CD4-positive, CD25-positive, alpha-beta regulatory T cell (primary cell): ENCODE data around the gene EYA2. TPM values are rescaled to one million over a fixed set of nuclear protein-coding genes. Genes with fewer than 3 reads are reported as not detected.

Experiments used
- ATAC-seq, 2 donors: fragments of 150-1000 bp; cut with Tn5 transposase; one replicate each; pipeline ENCODE4 v1.10.0; 2021; ENCODE audit warnings: low read depth in 2 of 2, moderate number of reproducible peaks in 2 of 2, moderate library complexity in 1 of 2
- DNase-seq, 3 donors: peaks; one replicate each; pipeline versions ENCODE4 v3.0.0 to v3.0.0-alpha.2; 2012 to 2022; ENCODE audit warnings: mixed read lengths in 1 of 3
- H3K27ac ChIP-seq: one replicate; pipeline ENCODE4 v1.7.0; 2013; ENCODE audit warnings: mild to moderate bottlenecking, low read length; ENCODE audit not compliant: insufficient read depth, poor library complexity, severe bottlenecking
- H3K27me3 ChIP-seq: one replicate; pipeline ENCODE4 v1.7.0; 2013; ENCODE audit warnings: low read length; ENCODE audit not compliant: control insufficient read depth, insufficient read depth
- H3K36me3 ChIP-seq: one replicate; pipeline ENCODE4 v1.7.0; 2013; ENCODE audit warnings: mild to moderate bottlenecking, low read length, moderate library complexity; ENCODE audit not compliant: control insufficient read depth, insufficient read depth
- H3K4me1 ChIP-seq: 2 replicates; pipeline ENCODE4 v1.7.0; 2013; ENCODE audit warnings: mild to moderate bottlenecking, low read length; ENCODE audit not compliant: insufficient read depth, control insufficient read depth, poor library complexity, severe bottlenecking
- H3K4me3 ChIP-seq: one replicate; pipeline ENCODE4 v1.7.0; 2013; ENCODE audit warnings: low read depth, mild to moderate bottlenecking, low read length, moderate library complexity
- H3K9me3 ChIP-seq, 2 experiments: 1 replicate in 1 of 2; 2 replicates in 1 of 2; pipeline ENCODE4 v1.7.0; 2013; ENCODE audit warnings: low read length in 2 of 2, mild to moderate bottlenecking in 1 of 2, moderate library complexity in 1 of 2; ENCODE audit not compliant: control insufficient read depth in 2 of 2
- H3K27ac Mint-ChIP-seq, 3 donors: one replicate each; pipeline ENCODE4 v1.8.0; 2020 to 2022; ENCODE audit warnings: mild to moderate bottlenecking in 3 of 3, mixed read lengths in 3 of 3, moderate library complexity in 2 of 3
- H3K27me3 Mint-ChIP-seq: one replicate; pipeline ENCODE4 v1.8.0; 2022; ENCODE audit warnings: mild to moderate bottlenecking, mixed read lengths
- H3K36me3 Mint-ChIP-seq: one replicate; pipeline ENCODE4 v1.8.0; 2020; ENCODE audit warnings: mixed read lengths
- H3K4me1 Mint-ChIP-seq, 4 donors: one replicate each; pipeline ENCODE4 v1.8.0; 2020 to 2022; ENCODE audit warnings: mixed read lengths in 4 of 4, mild to moderate bottlenecking in 1 of 4
- H3K4me3 Mint-ChIP-seq, 4 donors: one replicate each; pipeline ENCODE4 v1.8.0; 2020 to 2022; ENCODE audit warnings: mild to moderate bottlenecking in 4 of 4, mixed read lengths in 4 of 4, moderate library complexity in 3 of 4
- H3K9me3 Mint-ChIP-seq, 7 donors: one replicate each; pipeline ENCODE4 v1.8.0; 2020 to 2022; ENCODE audit warnings: mixed read lengths in 7 of 7, mild to moderate bottlenecking in 3 of 7, moderate library complexity in 2 of 7
- polyA plus RNA-seq, 4 donors: library from polyadenylated mRNA; unstranded; fragments of 300-500 nt; fragmentation: Illumina TruSeq; gene quantifications; one replicate each; pipeline ENCODE4 v1.2.3, GENCODE V29; 2021
- total RNA-seq: library from RNA; stranded (reverse); gene quantifications from one replicate; pipeline ENCODE4 v1.2.3, GENCODE V29; 2022

Gene EYA2
- total and polyA plus RNA-seq, 5 donors from 2014 or later: not detected

GRCh38 chr20:47108994-47109393, 214.4 kb downstream of the EYA2 start:
- Mint-ChIP-seq H3K4me1 (no peaks in the 10 kb centered on the region), H3K36me3 (no peaks in the 10 kb centered on the region), H3K27me3 (peaks cover 5% of the 10 kb centered on the region), H3K9me3 (peaks cover 0 to 15% (median 5%) of the 10 kb centered on the region in 7 donors), H3K4me3 (peak overlapping the region in 1 of 4 donors; percentile 28), H3K27ac (no peak overlapping the region)
- Histone ChIP-seq H3K4me3 (no peak overlapping the region), H3K27me3 (no peaks in the 10 kb centered on the region), H3K36me3 (no peaks in the 10 kb centered on the region), H3K9me3 (peaks cover 6 to 7% of the 10 kb centered on the region in 2 experiments), H3K4me1 (no peaks in the 10 kb centered on the region), H3K27ac (no peak overlapping the region)
- ATAC-seq (no peak), DNase-seq (no peak)

DNA sequence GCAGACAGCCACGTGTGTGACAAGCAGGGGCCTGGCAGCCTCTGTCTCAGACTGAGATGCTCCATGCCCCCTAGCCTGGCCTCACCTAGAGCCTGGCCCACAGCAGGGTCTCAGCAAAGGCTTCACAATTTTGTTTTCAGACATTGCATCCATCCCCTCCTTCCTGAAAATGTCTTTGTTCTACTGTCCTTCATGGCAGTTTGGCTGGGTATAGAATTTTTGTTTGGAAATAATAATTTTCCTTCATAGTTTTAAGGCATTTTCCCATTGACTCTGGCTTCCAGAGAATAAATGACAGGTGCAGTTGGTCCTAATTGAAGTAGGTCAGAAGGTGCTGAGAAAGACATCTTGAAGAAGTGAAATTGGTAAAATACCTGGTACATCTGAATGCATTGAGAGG, 216.2 kb downstream of the EYA2 start:
- H3K4me1 Mint-ChIP-seq: no peaks in the 10 kb centered on the region
- H3K27ac ChIP-seq: no peak overlapping the region
- no peak overlapping the region for H3K27ac Mint-ChIP-seq
- peaks cover 0 to 17% (median 2%) of the 10 kb centered on the region in 7 donors for H3K9me3 Mint-ChIP-seq
- no peaks in the 10 kb centered on the region for H3K27me3 ChIP-seq
- H3K4me3 Mint-ChIP-seq: no peak overlapping the region
- ATAC-seq: no peak
- no peaks in the 10 kb centered on the region for H3K36me3 Mint-ChIP-seq
- DNase-seq: no peak
- no peak overlapping the region for H3K4me3 ChIP-seq
- H3K27me3 Mint-ChIP-seq: peaks cover 5% of the 10 kb centered on the region
- H3K9me3 ChIP-seq: peaks cover 6 to 7% of the 10 kb centered on the region in 2 experiments
- no peaks in the 10 kb centered on the region for H3K36me3 ChIP-seq
- H3K4me1 ChIP-seq: no peaks in the 10 kb centered on the region

DNA sequence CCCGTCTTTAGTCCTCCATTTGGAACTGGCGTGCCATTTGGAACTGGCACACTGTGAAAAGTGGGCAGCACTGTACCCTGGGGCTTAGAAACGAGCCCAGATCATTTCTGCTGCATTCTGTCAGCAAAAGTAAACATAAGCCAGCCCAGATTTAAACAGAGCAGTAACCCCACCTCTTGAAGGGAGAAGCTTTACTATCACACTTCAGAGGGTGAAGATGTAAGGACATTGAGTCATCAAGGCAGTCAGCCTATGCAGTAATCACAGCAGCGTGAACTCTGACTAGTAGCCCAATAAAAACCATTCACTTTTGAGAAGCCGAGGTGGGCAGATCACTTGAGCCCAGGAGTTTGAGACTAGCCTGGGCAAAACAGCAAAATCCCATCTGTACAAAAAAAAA, 216.9 kb downstream of the EYA2 start:
- Mint-ChIP-seq H3K36me3 (no peaks in the 10 kb centered on the region), H3K9me3 (peaks cover 0 to 17% (median 2%) of the 10 kb centered on the region in 7 donors), H3K4me1 (no peaks in the 10 kb centered on the region), H3K4me3 (no peak overlapping the region), H3K27ac (no peak overlapping the region), H3K27me3 (peaks cover 5% of the 10 kb centered on the region)
- ATAC-seq (no peak), DNase-seq (no peak)
- Histone ChIP-seq H3K9me3 (peaks cover 6 to 7% of the 10 kb centered on the region in 2 experiments), H3K27ac (no peak overlapping the region), H3K4me1 (no peaks in the 10 kb centered on the region), H3K4me3 (no peak overlapping the region), H3K36me3 (no peaks in the 10 kb centered on the region), H3K27me3 (no peaks in the 10 kb centered on the region)

DNA sequence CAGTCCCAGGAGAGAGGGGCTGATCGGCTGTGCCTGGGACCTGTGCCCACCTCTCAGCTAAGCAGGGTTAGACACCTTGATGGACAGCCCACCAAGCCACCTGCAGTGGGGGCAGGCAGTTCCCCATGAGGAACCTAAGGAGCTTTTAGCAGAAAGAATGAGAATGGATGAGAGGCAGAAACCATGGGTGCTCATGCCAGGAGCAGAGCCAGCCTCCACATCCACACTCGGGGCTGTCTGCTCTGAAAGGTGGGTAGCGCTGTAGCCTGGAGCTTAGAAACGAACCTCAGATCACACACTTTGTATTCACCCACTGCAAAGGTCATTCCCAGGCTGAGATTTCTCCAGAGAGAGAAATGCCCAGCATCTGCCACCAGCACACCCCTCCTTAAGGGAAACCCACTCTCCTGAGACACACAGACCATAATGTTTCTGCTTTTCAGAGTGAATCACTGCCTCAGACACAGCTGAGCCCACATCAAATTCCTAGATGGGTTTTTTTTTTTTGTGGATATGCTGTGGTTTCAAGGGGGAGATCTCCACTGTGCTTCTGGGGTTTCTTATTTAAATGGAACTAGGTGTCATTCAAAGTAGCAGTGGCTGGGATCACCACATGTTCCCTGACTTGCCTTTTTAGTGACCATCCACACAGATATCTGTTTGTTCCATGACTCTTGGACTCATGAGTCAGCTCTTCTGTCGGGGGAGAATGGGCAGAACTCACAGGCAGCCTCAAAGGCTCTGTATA, 218.9 kb downstream of the EYA2 start:
- H3K27me3 Mint-ChIP-seq: peaks cover 4% of the 10 kb centered on the region
- no peak overlapping the region for H3K27ac Mint-ChIP-seq
- no peak for DNase-seq
- peaks cover 0 to 14% (median 3%) of the 10 kb centered on the region in 7 donors for H3K9me3 Mint-ChIP-seq
- H3K36me3 Mint-ChIP-seq: no peaks in the 10 kb centered on the region
- no peaks in the 10 kb centered on the region for H3K4me1 Mint-ChIP-seq
- H3K4me3 ChIP-seq: no peak overlapping the region
- H3K27me3 ChIP-seq: no peaks in the 10 kb centered on the region
- H3K36me3 ChIP-seq: no peaks in the 10 kb centered on the region
- ATAC-seq: no peak
- H3K9me3 ChIP-seq: peaks cover 6 to 7% of the 10 kb centered on the region in 2 experiments
- no peaks in the 10 kb centered on the region for H3K4me1 ChIP-seq
- H3K4me3 Mint-ChIP-seq: no peak overlapping the region
- H3K27ac ChIP-seq: no peak overlapping the region

DNA sequence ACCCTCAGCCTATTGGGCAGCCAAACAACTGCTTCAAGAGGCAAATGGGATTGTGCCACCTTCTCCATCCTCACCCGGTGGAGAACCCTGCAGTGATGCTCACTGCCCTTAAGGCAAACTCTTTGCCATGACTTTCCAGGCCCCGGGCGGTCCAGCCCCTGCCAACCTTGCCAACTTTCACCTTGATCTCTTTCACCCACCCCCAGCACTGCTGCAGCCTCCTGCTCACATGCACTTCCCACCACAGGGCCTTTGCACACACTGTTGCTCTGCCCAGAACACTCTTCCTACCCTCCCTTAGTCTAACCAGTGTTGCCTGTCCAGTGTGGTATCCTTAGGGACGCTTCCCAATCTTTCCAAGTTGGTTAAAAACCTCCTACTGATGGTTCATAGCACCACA, 221.1 kb downstream of the EYA2 start:
- Histone ChIP-seq H3K9me3 (peaks cover 4 to 6% of the 10 kb centered on the region in 2 experiments), H3K27ac (no peak overlapping the region), H3K36me3 (no peaks in the 10 kb centered on the region), H3K4me1 (no peaks in the 10 kb centered on the region), H3K27me3 (peaks cover 3% of the 10 kb centered on the region), H3K4me3 (no peak overlapping the region)
- Mint-ChIP-seq H3K27ac (no peak overlapping the region), H3K9me3 (peaks cover 0 to 11% (median 4%) of the 10 kb centered on the region in 7 donors), H3K4me3 (peak overlapping the region in 1 of 4 donors; percentile 17), H3K4me1 (no peaks in the 10 kb centered on the region), H3K27me3 (peaks cover 8% of the 10 kb centered on the region), H3K36me3 (no peaks in the 10 kb centered on the region)
- DNase-seq: no peak
- ATAC-seq: no peak

DNA sequence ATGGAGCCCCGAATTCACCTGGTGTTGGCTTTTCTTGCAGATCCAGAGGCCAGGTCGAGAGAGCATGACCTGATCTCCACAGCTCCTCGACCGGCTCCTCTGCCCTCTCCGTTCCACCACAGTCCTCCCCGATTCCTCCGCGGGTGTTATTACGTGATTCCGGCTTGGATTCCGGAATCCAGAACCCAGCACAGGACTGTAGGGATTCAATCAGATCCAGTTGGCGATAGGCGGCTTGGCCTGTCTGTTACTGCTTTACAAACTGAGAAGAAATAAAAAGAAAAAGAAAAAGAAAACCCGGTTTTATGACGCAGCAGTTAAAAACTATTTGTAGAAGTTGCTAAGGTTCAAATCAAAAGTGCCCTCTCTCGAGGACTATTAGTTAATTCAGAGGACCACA, 222.7 kb downstream of the EYA2 start:
- peaks cover 15% of the 10 kb centered on the region for H3K27me3 Mint-ChIP-seq
- H3K4me1 Mint-ChIP-seq: no peaks in the 10 kb centered on the region
- DNase-seq (no peak), ATAC-seq (no peak)
- no peak overlapping the region for H3K4me3 Mint-ChIP-seq
- peaks cover 3% of the 10 kb centered on the region for H3K27me3 ChIP-seq
- no peaks in the 10 kb centered on the region for H3K9me3 ChIP-seq
- H3K4me1 ChIP-seq: no peaks in the 10 kb centered on the region
- no peak overlapping the region for H3K4me3 ChIP-seq
- H3K36me3 ChIP-seq: no peaks in the 10 kb centered on the region
- H3K27ac Mint-ChIP-seq: no peak overlapping the region
- H3K36me3 Mint-ChIP-seq: no peaks in the 10 kb centered on the region
- H3K9me3 Mint-ChIP-seq: peaks cover 0 to 5% (median 0%) of the 10 kb centered on the region in 7 donors
- H3K27ac ChIP-seq: no peak overlapping the region

- no peaks in the 10 kb centered on the region for H3K9me3 ChIP-seq
- H3K4me1 ChIP-seq: no peaks in the 10 kb centered on the region
- no peaks in the 10 kb centered on the region for H3K36me3 ChIP-seq
- no peaks in the 10 kb centered on the region for H3K4me1 Mint-ChIP-seq
- no peaks in the 10 kb centered on the region for H3K36me3 Mint-ChIP-seq
- H3K27me3 ChIP-seq: peaks cover 3% of the 10 kb centered on the region
- H3K4me3 ChIP-seq: no peak overlapping the region
- no peak overlapping the region for H3K27ac Mint-ChIP-seq
- DNase-seq: no peak
- H3K4me3 Mint-ChIP-seq: no peak overlapping the region
- no peak overlapping the region for H3K27ac ChIP-seq
- H3K9me3 Mint-ChIP-seq: peaks cover 0 to 5% (median 0%) of the 10 kb centered on the region in 7 donors
- H3K27me3 Mint-ChIP-seq: peaks cover 15% of the 10 kb centered on the region
- no peak for ATAC-seq
Observed at GRCh38 chr20:47117773-47118172, 223.1 kb downstream of the EYA2 start.

DNA sequence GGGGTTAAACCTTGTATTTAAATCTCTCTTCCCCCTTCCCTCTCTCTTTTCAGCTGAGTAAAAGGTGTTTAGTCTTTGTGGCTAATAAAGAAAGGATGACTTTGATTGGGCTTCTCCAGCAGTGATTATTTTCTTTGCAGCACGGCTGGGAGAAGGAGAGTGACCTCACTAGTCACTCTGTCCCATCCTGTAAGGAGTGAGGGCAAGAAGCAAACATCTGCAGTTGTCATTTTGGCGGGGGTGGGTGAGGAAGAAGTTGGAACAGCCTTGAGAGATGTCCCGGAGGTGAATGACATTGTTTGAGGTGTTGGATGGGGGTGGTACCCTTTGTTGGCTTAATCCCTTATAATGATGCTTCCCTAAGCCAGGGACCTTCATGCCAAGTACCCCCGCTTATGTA, 223.6 kb downstream of the EYA2 start:
- H3K27me3 ChIP-seq: peaks cover 3% of the 10 kb centered on the region
- Mint-ChIP-seq H3K4me1 (no peaks in the 10 kb centered on the region), H3K9me3 (peaks cover 0 to 6% (median 0%) of the 10 kb centered on the region in 7 donors), H3K4me3 (no peak overlapping the region), H3K36me3 (no peaks in the 10 kb centered on the region), H3K27me3 (peaks cover 15% of the 10 kb centered on the region), H3K27ac (no peak overlapping the region)
- DNase-seq: no peak
- no peaks in the 10 kb centered on the region for H3K9me3 ChIP-seq
- no peak for ATAC-seq
- no peaks in the 10 kb centered on the region for H3K36me3 ChIP-seq
- H3K4me3 ChIP-seq: no peak overlapping the region
- H3K27ac ChIP-seq: no peak overlapping the region
- no peaks in the 10 kb centered on the region for H3K4me1 ChIP-seq
